BJ (cell line): ENCODE data around the gene CTDSP2. TPM values are rescaled to one million over a fixed set of nuclear protein-coding genes. Genes with fewer than 3 reads are reported as not detected.

Experiments used
- CTCF ChIA-PET: fragments of 350-600 bp; formaldehyde crosslinking; extraction: SDS; loops from one replicate; lab custom pipeline; 2021; ENCODE audit warnings: antibody characterized with exemption, inconsistent platforms; lab: Yijun Ruan, JAX
- POLR2A ChIA-PET: fragments of 300-600 bp; sonication (Branson Sonifier 250); formaldehyde crosslinking; extraction: SDS; loops from one replicate; lab custom pipeline; 2021; ENCODE audit warnings: antibody characterized with exemption; lab: Charles Lee
- DNase-seq: peaks from one replicate; pipeline ENCODE4 v3.0.0-alpha.2; 2011; ENCODE audit warnings: low read depth
- H3K27me3 ChIP-seq: 2 replicates; pipeline ENCODE4 v1.6.0; 2011; ENCODE audit warnings: low read length; ENCODE audit not compliant: control insufficient read depth, insufficient read depth
- H3K36me3 ChIP-seq: 2 replicates; pipeline ENCODE4 v1.5.1; 2011; ENCODE audit warnings: low read length; ENCODE audit not compliant: control insufficient read depth, insufficient read depth
- H3K4me3 ChIP-seq: 2 replicates; pipeline ENCODE4 v1.5.1; 2011; ENCODE audit warnings: low read depth, mild to moderate bottlenecking, control low read depth, low read length
- polyA plus RNA-seq: library from polyadenylated mRNA; depleted of rRNA; stranded (reverse); fragments of >200 nt; gene quantifications from 2 replicates; pipeline ENCODE4 v1.2.3, GENCODE V29; 2011
- TF ChIP-seq, protein P1 (sequence below): IDR thresholded peaks from 2 replicates; pipeline ENCODE4 v1.5.1; 2011; ENCODE audit warnings: low read depth, mild to moderate bottlenecking, control low read depth, inconsistent platforms, low read length, moderate library complexity; ENCODE audit not compliant: insufficient read depth

CTDSP2 gene
- polyA plus RNA-seq, 1 experiment: 284 TPM

DNA sequence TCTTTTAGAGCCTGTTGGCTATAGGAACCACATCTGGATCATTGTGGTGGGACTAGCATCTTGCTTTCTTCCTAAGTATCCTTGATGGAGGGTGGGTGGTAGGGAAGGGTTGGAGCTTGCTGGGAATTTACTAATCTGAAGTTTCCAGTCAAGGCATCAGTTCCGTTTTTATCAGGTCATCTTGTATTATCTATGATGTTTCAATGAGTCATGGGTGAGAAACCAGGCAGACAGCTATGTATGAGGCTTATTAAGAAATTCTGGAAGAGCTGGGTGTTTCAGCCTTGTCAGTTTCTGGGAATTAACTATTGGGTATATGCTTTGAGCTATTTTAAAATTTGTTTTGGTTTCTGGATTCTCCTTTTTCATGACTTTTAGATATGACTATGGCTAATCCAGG, 52.6 kb downstream of the CTDSP2 start:
- peaks cover 14% of the 10 kb centered on the region for H3K36me3 ChIP-seq
- ChIA-PET POLR2A (interaction anchor here (0.6 to 1.2 kb wide), 3 partner anchors 9 to 16 kb away, joined by 3 to 4 read pairs (median 4); partner anchors contain the start of gene TSFM), CTCF (interaction anchor here (0.8 to 1.7 kb wide), 9 partner anchors 9 to 110 kb away, joined by 3 to 13 read pairs (median 3); partner anchors contain the start of genes EEF1AKMT3, METTL1 and TSFM)
- TF ChIP-seq, protein P1, sequence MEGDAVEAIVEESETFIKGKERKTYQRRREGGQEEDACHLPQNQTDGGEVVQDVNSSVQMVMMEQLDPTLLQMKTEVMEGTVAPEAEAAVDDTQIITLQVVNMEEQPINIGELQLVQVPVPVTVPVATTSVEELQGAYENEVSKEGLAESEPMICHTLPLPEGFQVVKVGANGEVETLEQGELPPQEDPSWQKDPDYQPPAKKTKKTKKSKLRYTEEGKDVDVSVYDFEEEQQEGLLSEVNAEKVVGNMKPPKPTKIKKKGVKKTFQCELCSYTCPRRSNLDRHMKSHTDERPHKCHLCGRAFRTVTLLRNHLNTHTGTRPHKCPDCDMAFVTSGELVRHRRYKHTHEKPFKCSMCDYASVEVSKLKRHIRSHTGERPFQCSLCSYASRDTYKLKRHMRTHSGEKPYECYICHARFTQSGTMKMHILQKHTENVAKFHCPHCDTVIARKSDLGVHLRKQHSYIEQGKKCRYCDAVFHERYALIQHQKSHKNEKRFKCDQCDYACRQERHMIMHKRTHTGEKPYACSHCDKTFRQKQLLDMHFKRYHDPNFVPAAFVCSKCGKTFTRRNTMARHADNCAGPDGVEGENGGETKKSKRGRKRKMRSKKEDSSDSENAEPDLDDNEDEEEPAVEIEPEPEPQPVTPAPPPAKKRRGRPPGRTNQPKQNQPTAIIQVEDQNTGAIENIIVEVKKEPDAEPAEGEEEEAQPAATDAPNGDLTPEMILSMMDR: no peak
- H3K27me3 ChIP-seq: no peaks in the 10 kb centered on the region
- H3K4me3 ChIP-seq: no peak overlapping the region
- peak; percentile 46 for DNase-seq

DNA sequence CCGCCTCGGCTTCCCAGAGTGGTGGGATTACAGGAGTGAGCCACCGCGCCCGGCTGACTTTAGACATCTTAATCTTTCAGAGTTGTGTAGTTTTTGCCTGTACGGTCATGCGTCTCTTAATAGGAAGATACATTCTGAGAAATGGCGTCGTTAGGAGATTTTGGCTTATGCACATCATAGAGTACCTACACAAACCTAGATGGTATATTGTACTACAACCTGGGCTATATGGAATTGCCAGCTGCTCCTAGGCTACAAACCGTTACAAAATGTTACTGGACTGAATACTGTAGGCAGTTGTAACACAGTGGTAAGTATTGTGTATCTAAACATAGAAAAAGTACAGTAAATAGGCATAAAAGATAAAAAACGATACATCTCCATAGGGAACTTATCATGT, 62.7 kb downstream of the CTDSP2 start:
- CTCF ChIA-PET: interaction anchor here (0.7 to 1.6 kb wide), 3 partner anchors 61 to 128 kb away, joined by 3 to 5 read pairs (median 3); no protein-coding TSS in a partner anchor
- TF ChIP-seq, protein P1: no peak
- no peak overlapping the region; the same call in 1 of the 2 replicates for H3K4me3 ChIP-seq
- POLR2A ChIA-PET: no interaction called here
- H3K36me3 ChIP-seq: peaks cover 12% of the 10 kb centered on the region
- DNase-seq: no peak
- H3K27me3 ChIP-seq: no peaks in the 10 kb centered on the region

DNA sequence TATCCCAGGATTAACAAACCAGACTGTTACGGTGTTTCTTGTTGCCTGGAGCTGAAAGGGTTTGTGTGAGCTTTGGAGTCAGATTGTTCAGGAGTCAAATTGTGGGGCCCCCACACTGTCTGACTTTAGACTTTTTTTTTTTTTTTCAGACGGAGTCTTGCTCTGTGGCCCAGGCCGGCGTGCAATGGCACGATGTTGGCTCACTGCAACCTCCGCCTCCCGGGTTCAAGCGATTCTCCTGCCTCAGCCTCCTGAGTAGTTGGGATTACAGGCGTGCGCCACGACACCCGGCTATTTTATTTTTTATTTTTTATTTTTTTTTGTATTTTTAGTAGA, 63.1 kb downstream of the CTDSP2 start:
- H3K36me3 ChIP-seq: peaks cover 13% of the 10 kb centered on the region
- TF ChIP-seq, protein P1: no peak
- POLR2A ChIA-PET: interaction anchor here (1.0 kb wide), 1 partner anchor 10 kb away, joined by 4 read pairs; no protein-coding TSS in a partner anchor
- CTCF ChIA-PET: interaction anchor here (0.7 to 1.6 kb wide), 16 partner anchors 8 to 129 kb away, joined by 3 to 12 read pairs (median 3); partner anchors contain the start of genes AVIL, EEF1AKMT3 and METTL1
- H3K27me3 ChIP-seq: no peaks in the 10 kb centered on the region
- peak overlapping the region; percentile 76 for H3K4me3 ChIP-seq
- no peak for DNase-seq

DNA sequence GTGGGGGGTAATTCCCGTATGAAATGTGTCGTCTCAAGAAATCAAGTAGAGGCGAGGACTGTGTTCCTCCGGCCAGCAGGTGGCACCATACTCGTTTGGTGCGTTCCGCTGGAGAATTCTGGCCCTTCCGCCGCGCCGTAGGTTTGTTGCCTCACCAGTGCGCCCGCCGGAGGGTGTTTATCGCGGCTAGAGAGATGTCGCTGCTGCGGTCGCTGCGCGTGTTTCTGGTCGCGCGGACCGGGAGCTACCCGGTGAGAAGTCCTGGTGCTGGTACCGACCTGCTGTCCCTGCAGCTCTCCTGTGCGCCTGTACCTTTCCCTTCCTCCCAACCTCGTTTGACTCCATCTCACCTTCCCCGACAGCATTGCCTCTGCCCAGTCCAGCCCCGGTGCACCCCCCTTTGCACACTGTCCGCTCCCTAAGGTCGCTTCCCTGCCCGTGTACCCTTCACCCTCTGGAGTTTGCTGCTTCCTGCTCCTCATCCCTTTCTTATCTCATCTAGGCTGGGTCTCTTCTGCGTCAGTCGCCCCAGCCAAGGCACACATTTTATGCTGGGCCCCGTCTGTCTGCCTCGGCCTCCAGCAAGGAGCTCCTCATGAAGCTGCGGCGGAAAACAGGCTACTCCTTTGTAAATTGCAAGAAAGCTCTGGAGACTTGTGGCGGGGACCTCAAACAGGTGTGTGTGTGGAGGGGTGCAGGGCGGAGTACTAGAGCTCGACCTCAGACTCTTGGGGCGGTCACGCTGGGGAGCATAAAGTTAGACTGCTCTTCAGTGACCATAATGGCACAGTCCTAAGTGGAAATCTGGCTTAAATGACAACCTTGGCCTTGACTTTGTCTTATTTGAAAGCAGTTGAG, 63.7 kb downstream of the CTDSP2 start, which contains the start of gene TSFM:
TSFM (plus strand) TSS at position 180 of the 858 bp plus-strand sequence; CDS start at position 195, 15 bp downstream.
- H3K36me3 ChIP-seq: peaks cover 13% of the 10 kb centered on the region
- TF ChIP-seq, protein P1: peak; percentile 92
- no peaks in the 10 kb centered on the region for H3K27me3 ChIP-seq
- H3K4me3 ChIP-seq: peak within 1 kb of the TSS; percentile 76
- DNase-seq: peak; percentile 36
- CTCF ChIA-PET: interaction anchor here (0.6 to 1.6 kb wide), 24 partner anchors 9 to 1132 kb away, joined by 3 to 12 read pairs (median 3); partner anchors contain the start of genes ATP23, AVIL, EEF1AKMT3 and METTL1
- POLR2A ChIA-PET: interaction anchor here (1.0 kb wide), 1 partner anchor 11 kb away, joined by 4 read pairs; no protein-coding TSS in a partner anchor

DNA sequence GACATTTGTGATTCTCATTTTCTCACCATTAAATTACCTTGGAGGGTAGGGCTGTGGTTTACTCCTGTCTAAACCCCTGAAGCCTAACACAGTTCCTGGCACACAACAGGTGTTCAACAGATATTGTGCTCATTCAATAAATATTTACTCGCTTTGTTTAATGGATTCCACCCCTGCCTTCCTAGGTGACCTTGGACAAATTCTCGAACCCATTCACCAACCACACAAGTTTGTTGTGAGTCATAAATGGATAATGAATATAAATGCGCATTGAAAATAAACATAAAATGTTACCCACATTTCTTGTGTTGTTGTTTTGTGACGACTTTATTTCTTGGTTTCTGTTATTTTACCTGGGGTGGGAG, 64.3 kb downstream of the CTDSP2 start:
- POLR2A ChIA-PET: no interaction called here
- Histone ChIP-seq H3K27me3 (no peaks in the 10 kb centered on the region), H3K36me3 (peaks cover 11% of the 10 kb centered on the region), H3K4me3 (no peak overlapping the region)
- TF ChIP-seq, protein P1: no peak
- no peak for DNase-seq
- CTCF ChIA-PET: interaction anchor here (0.5 to 1.6 kb wide), 14 partner anchors 10 to 457 kb away, joined by 3 to 12 read pairs (median 3); partner anchors contain the start of genes AVIL, EEF1AKMT3 and METTL1
